Chondrocyte (in vitro differentiated cells): ENCODE measurements around the gene TRIP12. TPM values are rescaled to one million over a fixed set of nuclear protein-coding genes. Genes with fewer than 3 reads are reported as not detected.
"Not testable (repeated sequence)": the region's sequence is repeated elsewhere in the genome, so short reads cannot be mapped to it uniquely, and the experiment has no call there.

Experiments used
- DNase-seq: peaks from one replicate; pipeline ENCODE4 v3.0.0; 2021; ENCODE audit warnings: mixed read lengths, low spot score
- H3K27ac Mint-ChIP-seq: one replicate; pipeline ENCODE4 v1.8.0; 2021; ENCODE audit warnings: mild to moderate bottlenecking, moderate library complexity, mixed read lengths; ENCODE audit not compliant: unreplicated experiment
- H3K27me3 Mint-ChIP-seq: 2 replicates; pipeline ENCODE4 v1.8.0; 2021; ENCODE audit warnings: low read depth, mixed read lengths
- H3K36me3 Mint-ChIP-seq: 2 replicates; pipeline ENCODE4 v1.8.0; 2021; ENCODE audit warnings: low read depth, mixed read lengths
- H3K4me1 Mint-ChIP-seq: 2 replicates; pipeline ENCODE4 v1.8.0; 2021; ENCODE audit warnings: low read depth, mild to moderate bottlenecking, mixed read lengths
- H3K4me3 Mint-ChIP-seq: one replicate; pipeline ENCODE4 v1.8.0; 2021; ENCODE audit warnings: mild to moderate bottlenecking, moderate library complexity, mixed read lengths; ENCODE audit not compliant: unreplicated experiment
- H3K9me3 Mint-ChIP-seq: 2 replicates; pipeline ENCODE4 v1.8.0; 2021; ENCODE audit warnings: low read depth, mixed read lengths
- total RNA-seq: library from RNA; stranded (reverse); gene quantifications from 3 replicates; pipeline ENCODE4 v1.2.1, GENCODE V29; 2021
- TF ChIP-seq, protein P1 (sequence below): fragments of 200-600 bp; sonication (generic); IDR thresholded peaks from 2 replicates; pipeline ENCODE4 v1.5.0; 2021; ENCODE audit warnings: antibody characterized with exemption, mild to moderate bottlenecking, moderate library complexity

TRIP12 gene
- total RNA-seq, 1 donor from 2014 or later: 223 TPM

DNA sequence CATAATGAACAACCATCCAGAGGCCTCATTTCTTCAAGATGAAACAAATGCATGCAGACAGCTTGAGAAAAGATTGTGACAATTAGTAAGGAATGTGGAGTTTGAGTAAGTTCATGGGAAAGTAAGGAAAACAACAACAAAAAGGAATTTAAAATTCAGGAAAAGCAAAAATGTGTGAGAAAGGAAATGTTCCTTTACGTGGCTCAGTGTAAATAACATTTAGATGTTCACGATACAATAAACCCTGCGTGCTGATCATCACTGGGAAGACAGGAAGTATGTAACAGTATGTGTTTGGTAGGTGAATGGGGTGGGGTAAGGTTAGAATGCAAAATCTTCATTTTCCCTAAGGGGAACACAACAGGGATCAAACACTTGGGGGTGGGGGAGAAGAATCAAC is 72.7 kb downstream of the TRIP12 start:
- Mint-ChIP-seq H3K36me3 (peaks cover 12% of the 10 kb centered on the region), H3K27ac (no peak overlapping the region), H3K27me3 (no peaks in the 10 kb centered on the region), H3K9me3 (no peaks in the 10 kb centered on the region), H3K4me3 (no peak overlapping the region), H3K4me1 (peaks cover 41% of the 10 kb centered on the region)
- TF ChIP-seq, protein P1, sequence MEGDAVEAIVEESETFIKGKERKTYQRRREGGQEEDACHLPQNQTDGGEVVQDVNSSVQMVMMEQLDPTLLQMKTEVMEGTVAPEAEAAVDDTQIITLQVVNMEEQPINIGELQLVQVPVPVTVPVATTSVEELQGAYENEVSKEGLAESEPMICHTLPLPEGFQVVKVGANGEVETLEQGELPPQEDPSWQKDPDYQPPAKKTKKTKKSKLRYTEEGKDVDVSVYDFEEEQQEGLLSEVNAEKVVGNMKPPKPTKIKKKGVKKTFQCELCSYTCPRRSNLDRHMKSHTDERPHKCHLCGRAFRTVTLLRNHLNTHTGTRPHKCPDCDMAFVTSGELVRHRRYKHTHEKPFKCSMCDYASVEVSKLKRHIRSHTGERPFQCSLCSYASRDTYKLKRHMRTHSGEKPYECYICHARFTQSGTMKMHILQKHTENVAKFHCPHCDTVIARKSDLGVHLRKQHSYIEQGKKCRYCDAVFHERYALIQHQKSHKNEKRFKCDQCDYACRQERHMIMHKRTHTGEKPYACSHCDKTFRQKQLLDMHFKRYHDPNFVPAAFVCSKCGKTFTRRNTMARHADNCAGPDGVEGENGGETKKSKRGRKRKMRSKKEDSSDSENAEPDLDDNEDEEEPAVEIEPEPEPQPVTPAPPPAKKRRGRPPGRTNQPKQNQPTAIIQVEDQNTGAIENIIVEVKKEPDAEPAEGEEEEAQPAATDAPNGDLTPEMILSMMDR: no peak
- no peak for DNase-seq

- TF ChIP-seq, protein P1: no peak
- Mint-ChIP-seq H3K9me3 (no peaks in the 10 kb centered on the region), H3K4me3 (no peak overlapping the region), H3K27ac (no peak overlapping the region), H3K27me3 (no peaks in the 10 kb centered on the region), H3K36me3 (peaks cover 10% of the 10 kb centered on the region), H3K4me1 (peaks cover 24% of the 10 kb centered on the region)
- DNase-seq: no peak
Measured at GRCh38 chr2:229843613-229844012, 78.2 kb downstream of the TRIP12 start.

- no peaks in the 10 kb centered on the region for H3K27me3 Mint-ChIP-seq
- TF ChIP-seq, protein P1: no peak
- DNase-seq: no peak
- no peaks in the 10 kb centered on the region for H3K9me3 Mint-ChIP-seq
- H3K36me3 Mint-ChIP-seq: peaks cover 12% of the 10 kb centered on the region
- H3K4me1 Mint-ChIP-seq: peaks cover 18% of the 10 kb centered on the region
- H3K4me3 Mint-ChIP-seq: no peak overlapping the region
- no peak overlapping the region for H3K27ac Mint-ChIP-seq
Measured at GRCh38 chr2:229838729-229839128, 83.1 kb downstream of the TRIP12 start.

DNA sequence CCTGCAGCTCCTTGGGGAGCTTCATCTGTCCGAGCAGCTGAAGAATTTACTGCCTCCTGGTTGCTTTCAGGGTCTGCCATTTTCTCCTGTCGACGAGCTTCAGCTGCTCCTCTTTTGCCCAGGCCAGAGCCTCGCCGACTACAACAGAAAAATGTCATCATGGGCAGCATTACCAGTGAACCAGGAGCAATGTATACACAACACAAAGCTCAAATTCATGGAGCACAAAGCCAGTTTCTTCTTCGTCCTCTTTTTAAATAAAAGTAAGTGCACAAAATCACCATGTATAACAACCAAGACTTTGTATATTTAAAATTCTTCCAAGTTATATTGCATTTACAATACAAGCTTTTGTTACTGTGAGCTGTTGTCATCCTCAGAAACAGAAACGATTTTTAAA is 85.0 kb downstream of the TRIP12 start:
- Mint-ChIP-seq H3K4me3 (no peak overlapping the region), H3K36me3 (peaks cover 12% of the 10 kb centered on the region), H3K27me3 (no peaks in the 10 kb centered on the region), H3K4me1 (peaks cover 21% of the 10 kb centered on the region), H3K27ac (peak overlapping the region; percentile 49), H3K9me3 (no peaks in the 10 kb centered on the region)
- TF ChIP-seq, protein P1: no peak
- no peak for DNase-seq

GRCh38 chr2:229835596-229836283 is 86.1 kb downstream of the TRIP12 start:
- Mint-ChIP-seq H3K27me3 (no peaks in the 10 kb centered on the region), H3K36me3 (peaks cover 9% of the 10 kb centered on the region), H3K4me1 (peaks cover 21% of the 10 kb centered on the region), H3K9me3 (no peaks in the 10 kb centered on the region), H3K4me3 (no peak overlapping the region), H3K27ac (peak overlapping the region; percentile 8)
- no peak for DNase-seq
- TF ChIP-seq, protein P1: no peak

GRCh38 chr2:229834368-229834767 is 87.4 kb downstream of the TRIP12 start:
- not testable (repeated sequence) for H3K36me3 Mint-ChIP-seq, H3K9me3 Mint-ChIP-seq, DNase-seq, H3K27ac Mint-ChIP-seq, H3K4me3 Mint-ChIP-seq, H3K27me3 Mint-ChIP-seq
- peaks cover 21% of the 10 kb centered on the region for H3K4me1 Mint-ChIP-seq
